Measurements from ENCODE around the gene PPP2R5C.

PPP2R5C gene

GRCh38 chr14:101737414-101738339 is 23.8 kb upstream of the PPP2R5C start:
- DNase-seq = no peak
- no peak overlapping the region for H2BK5ac ChIP-seq (ENCODE audit: low read depth, low read length, poor library complexity, severe bottlenecking)
- no peak overlapping the region for H2BK15ac ChIP-seq (ENCODE audit: low read depth, poor library complexity, severe bottlenecking)
- 80% methylated on average over 11 of the region's 11 CpGs for WGBS
- no peak overlapping the region for H4K8ac ChIP-seq (ENCODE audit: low read length)
- peaks cover 16% of the 10 kb centered on the region for H3K9me3 ChIP-seq (ENCODE audit: control insufficient read depth, low read length)
- no peak overlapping the region for H3K18ac ChIP-seq (ENCODE audit: low read depth in 1 of 2, low read length in 2 of 2)
- no peak overlapping the region for H3K4ac ChIP-seq (ENCODE audit: low read depth in 1 of 2, low read length in 2 of 2)
- H4K91ac ChIP-seq (ENCODE audit: low read length) = no peak overlapping the region
- H3K27me3 ChIP-seq (ENCODE audit: control insufficient read depth in 1 of 2, insufficient read depth in 1 of 2, low read length in 2 of 2) = peaks cover 3 to 29% of the 10 kb centered on the region in 2 experiments
- H3K23ac ChIP-seq (ENCODE audit: low read length in 2 of 2) = no peak overlapping the region
- no peak overlapping the region for H2AK5ac ChIP-seq (ENCODE audit: low read length, severe bottlenecking)
- no peak overlapping the region for H3K4me2 ChIP-seq (ENCODE audit: low read length, poor library complexity, severe bottlenecking)
- H3K27ac ChIP-seq (ENCODE audit: low read length, poor library complexity, severe bottlenecking) = no peak overlapping the region
- no peak overlapping the region for H2BK12ac ChIP-seq (ENCODE audit: low read length in 2 of 2)
- no peak overlapping the region for H3K9ac ChIP-seq (ENCODE audit: low read length)
- H3K79me1 ChIP-seq (replicated peaks; ENCODE audit: low read length, poor library complexity, severe bottlenecking) = no peaks in the 10 kb centered on the region
- no peaks in the 10 kb centered on the region for H3K36me3 ChIP-seq (ENCODE audit: control insufficient read depth in 1 of 2, insufficient read depth in 2 of 2, low read depth in 1 of 2, low read length in 2 of 2)
- H2BK120ac ChIP-seq (ENCODE audit: low read depth, low read length) = no peak overlapping the region
- H3K4me1 ChIP-seq (ENCODE audit: control insufficient read depth, insufficient read depth, low read depth, low read length) = peaks cover 10% of the 10 kb centered on the region
- H2AFZ ChIP-seq (ENCODE audit: low read depth, low read length) = no peak overlapping the region
- no peak overlapping the region for H3K4me3 ChIP-seq (ENCODE audit: insufficient read depth in 1 of 2, low read depth in 1 of 2, low read length in 2 of 2)
- H3K14ac ChIP-seq (ENCODE audit: low read length in 2 of 2) = no peak overlapping the region

- no peak overlapping the region for H3K23ac ChIP-seq (ENCODE audit: low read length in 2 of 2)
- WGBS = 92% methylated on average over 3 of the region's 3 CpGs
- no peaks in the 10 kb centered on the region for H3K36me3 ChIP-seq (ENCODE audit: control insufficient read depth in 1 of 2, insufficient read depth in 2 of 2, low read depth in 1 of 2, low read length in 2 of 2)
These were observed 22.7 kb upstream of the PPP2R5C start for GRCh38 chr14:101738703-101739320.

GRCh38 chr14:101739446-101740141 is 21.9 kb upstream of the PPP2R5C start:
- no peak overlapping the region for H2BK5ac ChIP-seq (ENCODE audit: low read depth, low read length, poor library complexity, severe bottlenecking)
- DNase-seq = no peak
- H3K4me1 ChIP-seq (ENCODE audit: control insufficient read depth, insufficient read depth, low read depth, low read length) = no peaks in the 10 kb centered on the region
- no peaks in the 10 kb centered on the region for H3K36me3 ChIP-seq (ENCODE audit: control insufficient read depth in 1 of 2, insufficient read depth in 2 of 2, low read depth in 1 of 2, low read length in 2 of 2)
- peaks cover 10% of the 10 kb centered on the region for H3K9me3 ChIP-seq (ENCODE audit: control insufficient read depth, low read length)
- no peak overlapping the region for H3K9ac ChIP-seq (ENCODE audit: low read length)
- no peak overlapping the region for H3K4me2 ChIP-seq (ENCODE audit: low read length, poor library complexity, severe bottlenecking)
- H3K27ac ChIP-seq (ENCODE audit: low read length, poor library complexity, severe bottlenecking) = no peak overlapping the region
- H3K23ac ChIP-seq (ENCODE audit: low read length in 2 of 2) = no peak overlapping the region
- no peak overlapping the region for H4K91ac ChIP-seq (ENCODE audit: low read length)
- no peak overlapping the region for H4K8ac ChIP-seq (ENCODE audit: low read length)
- H2AFZ ChIP-seq (ENCODE audit: low read depth, low read length) = no peak overlapping the region
- peaks cover 6 to 31% of the 10 kb centered on the region in 2 experiments for H3K27me3 ChIP-seq (ENCODE audit: control insufficient read depth in 1 of 2, insufficient read depth in 1 of 2, low read length in 2 of 2)
- no peak overlapping the region for H3K18ac ChIP-seq (ENCODE audit: low read depth in 1 of 2, low read length in 2 of 2)
- no peak overlapping the region for H3K4me3 ChIP-seq (ENCODE audit: insufficient read depth in 1 of 2, low read depth in 1 of 2, low read length in 2 of 2)
- H3K14ac ChIP-seq (ENCODE audit: low read length in 2 of 2) = no peak overlapping the region
- H2BK15ac ChIP-seq (ENCODE audit: low read depth, poor library complexity, severe bottlenecking) = no peak overlapping the region
- no peak overlapping the region for H2BK12ac ChIP-seq (ENCODE audit: low read length in 2 of 2)
- H3K4ac ChIP-seq (ENCODE audit: low read depth in 1 of 2, low read length in 2 of 2) = no peak overlapping the region
- no peak overlapping the region for H2BK120ac ChIP-seq (ENCODE audit: low read depth, low read length)
- 80% methylated on average over 8 of the region's 8 CpGs for WGBS
- H2AK5ac ChIP-seq (ENCODE audit: low read length, severe bottlenecking) = no peak overlapping the region
- H3K79me1 ChIP-seq (replicated peaks; ENCODE audit: low read length, poor library complexity, severe bottlenecking) = no peaks in the 10 kb centered on the region

More at GRCh38 chr14:101738703-101739320, 22.7 kb upstream of the PPP2R5C start:
- Histone ChIP-seq H2AK5ac (ENCODE audit: low read length, severe bottlenecking) (no peak overlapping the region), H3K4me2 (ENCODE audit: low read length, poor library complexity, severe bottlenecking) (no peak overlapping the region), H4K91ac (ENCODE audit: low read length) (no peak overlapping the region), H2BK5ac (ENCODE audit: low read depth, low read length, poor library complexity, severe bottlenecking) (no peak overlapping the region), H3K27me3 (ENCODE audit: control insufficient read depth in 1 of 2, insufficient read depth in 1 of 2, low read length in 2 of 2) (peaks cover 6 to 31% of the 10 kb centered on the region in 2 experiments), H3K4ac (ENCODE audit: low read depth in 1 of 2, low read length in 2 of 2) (no peak overlapping the region), H2AFZ (ENCODE audit: low read depth, low read length) (no peak overlapping the region), H2BK15ac (ENCODE audit: low read depth, poor library complexity, severe bottlenecking) (no peak overlapping the region), H3K9me3 (ENCODE audit: control insufficient read depth, low read length) (peaks cover 10% of the 10 kb centered on the region), H3K79me1 (replicated peaks; ENCODE audit: low read length, poor library complexity, severe bottlenecking) (no peaks in the 10 kb centered on the region), H3K14ac (ENCODE audit: low read length in 2 of 2) (no peak overlapping the region), H4K8ac (ENCODE audit: low read length) (no peak overlapping the region), H2BK12ac (ENCODE audit: low read length in 2 of 2) (no peak overlapping the region), H3K27ac (ENCODE audit: low read length, poor library complexity, severe bottlenecking) (no peak overlapping the region), H3K9ac (ENCODE audit: low read length) (no peak overlapping the region), H3K18ac (ENCODE audit: low read depth in 1 of 2, low read length in 2 of 2) (no peak overlapping the region), H2BK120ac (ENCODE audit: low read depth, low read length) (no peak overlapping the region), H3K4me1 (ENCODE audit: control insufficient read depth, insufficient read depth, low read depth, low read length) (peaks cover 7% of the 10 kb centered on the region), H3K4me3 (ENCODE audit: insufficient read depth in 1 of 2, low read depth in 1 of 2, low read length in 2 of 2) (no peak overlapping the region)
- no peak for DNase-seq

GRCh38 chr14:101740981-101741380 is 20.5 kb upstream of the PPP2R5C start:
- Histone ChIP-seq H3K27me3 (ENCODE audit: control insufficient read depth in 1 of 2, insufficient read depth in 1 of 2, low read length in 2 of 2) (peaks cover 6 to 28% of the 10 kb centered on the region in 2 experiments), H3K27ac (ENCODE audit: low read length, poor library complexity, severe bottlenecking) (no peak overlapping the region), H2BK12ac (ENCODE audit: low read length in 2 of 2) (no peak overlapping the region), H4K91ac (ENCODE audit: low read length) (no peak overlapping the region), H3K23ac (ENCODE audit: low read length in 2 of 2) (no peak overlapping the region), H3K18ac (ENCODE audit: low read depth in 1 of 2, low read length in 2 of 2) (no peak overlapping the region), H3K4me3 (ENCODE audit: insufficient read depth in 1 of 2, low read depth in 1 of 2, low read length in 2 of 2) (no peak overlapping the region), H3K36me3 (ENCODE audit: control insufficient read depth in 1 of 2, insufficient read depth in 2 of 2, low read depth in 1 of 2, low read length in 2 of 2) (no peaks in the 10 kb centered on the region), H2AFZ (ENCODE audit: low read depth, low read length) (no peak overlapping the region), H2BK5ac (ENCODE audit: low read depth, low read length, poor library complexity, severe bottlenecking) (no peak overlapping the region), H3K9ac (ENCODE audit: low read length) (no peak overlapping the region), H3K79me1 (replicated peaks; ENCODE audit: low read length, poor library complexity, severe bottlenecking) (no peaks in the 10 kb centered on the region), H3K4me2 (ENCODE audit: low read length, poor library complexity, severe bottlenecking) (no peak overlapping the region), H3K14ac (ENCODE audit: low read length in 2 of 2) (no peak overlapping the region), H3K9me3 (ENCODE audit: control insufficient read depth, low read length) (peaks cover 10% of the 10 kb centered on the region), H3K4me1 (ENCODE audit: control insufficient read depth, insufficient read depth, low read depth, low read length) (no peaks in the 10 kb centered on the region), H3K4ac (ENCODE audit: low read depth in 1 of 2, low read length in 2 of 2) (no peak overlapping the region), H4K8ac (ENCODE audit: low read length) (no peak overlapping the region), H2AK5ac (ENCODE audit: low read length, severe bottlenecking) (no peak overlapping the region), H2BK120ac (ENCODE audit: low read depth, low read length) (no peak overlapping the region), H2BK15ac (ENCODE audit: low read depth, poor library complexity, severe bottlenecking) (no peak overlapping the region)
- WGBS = 69% methylated on average over 3 of the region's 3 CpGs
- no peak for DNase-seq

All from mesenchymal stem cell (in vitro differentiated cells and primary cell).